ENCODE results near the gene PWWP2A. TPM values are rescaled to one million over a fixed set of nuclear protein-coding genes. Genes with fewer than 3 reads are reported as not detected.
A peak's percentile ranks its signal among the peaks of the same experiment; 100 is the strongest.

Gene PWWP2A
- total and polyA plus RNA-seq, 2 experiments from 2014 or later = 51.5 to 81.6 TPM

- TF ChIP-seq ETS1 (IDR thresholded peaks at IDR 0.05) (no peak), REST (IDR thresholded peaks at IDR 0.05; ENCODE audit: unreplicated experiment) (no peak), ZNF331 (CRISPR knock-in tag; IDR thresholded peaks at IDR 0.05; ENCODE audit: low read depth) (no peak), JUNB (IDR thresholded peaks at IDR 0.05; ENCODE audit: unreplicated experiment) (no peak)
Observed at GRCh38 chr5:160116991-160117390, 2.3 kb downstream of the PWWP2A start (continued).

GRCh38 chr5:160108124-160108523, 11.1 kb downstream of the PWWP2A start:
- Histone ChIP-seq H3K79me2 (replicated peaks; ENCODE audit: insufficient read depth) (peaks cover 98% of the 10 kb centered on the region), H3F3A (replicated peaks; ENCODE audit: low read depth) (peaks cover 3% of the 10 kb centered on the region; the same call in 1 of the 2 replicates), H3K27ac (ENCODE audit: low read depth) (peak overlapping the region; percentile 10), H3K4me1 (ENCODE audit: insufficient read depth) (no peaks in the 10 kb centered on the region; the same call in 1 of the 2 replicates), H3K4me2 (no peak overlapping the region), H3K9me2 (ENCODE audit: insufficient read depth) (no peaks in the 10 kb centered on the region), H3K36me3 (ENCODE audit: insufficient read depth) (peaks cover 17% of the 10 kb centered on the region), H4K20me1 (replicated peaks; ENCODE audit: insufficient read depth) (peaks cover 24% of the 10 kb centered on the region), H3K4me3 (no peak overlapping the region), H3K27me3 (ENCODE audit: insufficient read depth) (no peaks in the 10 kb centered on the region), H2AFZ (no peak overlapping the region)
- DNase-seq (ENCODE audit: low spot score) = no peak
- peaks cover 5% of the 10 kb centered on the region for H3K27me3 Mint-ChIP-seq (ENCODE audit: insufficient read depth, low read depth, poor library complexity)
- peaks cover 5% of the 10 kb centered on the region for H3K4me1 Mint-ChIP-seq
- no peak for TF ChIP-seq JUNB (IDR thresholded peaks at IDR 0.05; ENCODE audit: unreplicated experiment)
- ATAC-seq = no peak
- no peaks in the 10 kb centered on the region; the same call in 2 of the 3 replicates for H3K9me3 Mint-ChIP-seq
- H3K4me3 Mint-ChIP-seq = no peak overlapping the region
- H3K27ac Mint-ChIP-seq = no peak overlapping the region
- peaks cover 83% of the 10 kb centered on the region for H3K36me3 Mint-ChIP-seq (ENCODE audit: low read depth)

GRCh38 chr5:160105686-160106360, 13.4 kb downstream of the PWWP2A start:
- Mint-ChIP-seq H3K4me1 (peaks cover 5% of the 10 kb centered on the region), H3K4me3 (no peak overlapping the region), H3K27ac (peak overlapping the region; percentile 81; the same call in 1 of the 2 replicates), H3K36me3 (ENCODE audit: low read depth) (peaks cover 70% of the 10 kb centered on the region), H3K27me3 (ENCODE audit: insufficient read depth, low read depth, poor library complexity) (peaks cover 4% of the 10 kb centered on the region), H3K9me3 (no peaks in the 10 kb centered on the region)
- DNase-seq (ENCODE audit: low spot score) (peak; percentile 21), ATAC-seq (no peak)
- peak overlapping the region; percentile 28; the same call in 1 of the 2 replicates for H3K27ac ChIP-seq (ENCODE audit: low read depth)
- H3K27me3 ChIP-seq (ENCODE audit: insufficient read depth) = no peaks in the 10 kb centered on the region
- no peak overlapping the region for H3K4me2 ChIP-seq
- no peaks in the 10 kb centered on the region; the same call in 1 of the 2 replicates for H3K36me3 ChIP-seq (ENCODE audit: insufficient read depth)
- no peaks in the 10 kb centered on the region; the same call in 1 of the 2 replicates for H3K4me1 ChIP-seq (ENCODE audit: insufficient read depth)
- peaks cover 98% of the 10 kb centered on the region for H3K79me2 ChIP-seq (replicated peaks; ENCODE audit: insufficient read depth)
- no peak overlapping the region for H3K4me3 ChIP-seq
- peaks cover 3% of the 10 kb centered on the region; the same call in 1 of the 2 replicates for H3F3A ChIP-seq (replicated peaks; ENCODE audit: low read depth)
- peaks cover 16% of the 10 kb centered on the region for H4K20me1 ChIP-seq (replicated peaks; ENCODE audit: insufficient read depth)
- no peaks in the 10 kb centered on the region for H3K9me2 ChIP-seq (ENCODE audit: insufficient read depth)
- H2AFZ ChIP-seq = no peak overlapping the region
- TF ChIP-seq REST (IDR thresholded peaks at IDR 0.05; ENCODE audit: unreplicated experiment) (no peak), NANOG (IDR thresholded peaks at IDR 0.05; ENCODE audit: borderline replicate concordance) (no peak), STAT1 (IDR thresholded peaks at IDR 0.05; ENCODE audit: unreplicated experiment) (no peak), CTCF (conservative IDR thresholded peaks at IDR 0.05; ENCODE audit: low read depth in 2 of 2) (no peak), EZH2 (IDR thresholded peaks at IDR 0.05; ENCODE audit: low read depth, unreplicated experiment) (no peak), POLR2AphosphoS5 (IDR thresholded peaks at IDR 0.05; ENCODE audit: low read depth) (no peak)
